Measurements from ENCODE around the gene OR52N1. TPM values are rescaled to one million over a fixed set of nuclear protein-coding genes. Genes with fewer than 3 reads are reported as not detected.

Gene OR52N1
- total RNA-seq: not detected in 2 replicates

DNA sequence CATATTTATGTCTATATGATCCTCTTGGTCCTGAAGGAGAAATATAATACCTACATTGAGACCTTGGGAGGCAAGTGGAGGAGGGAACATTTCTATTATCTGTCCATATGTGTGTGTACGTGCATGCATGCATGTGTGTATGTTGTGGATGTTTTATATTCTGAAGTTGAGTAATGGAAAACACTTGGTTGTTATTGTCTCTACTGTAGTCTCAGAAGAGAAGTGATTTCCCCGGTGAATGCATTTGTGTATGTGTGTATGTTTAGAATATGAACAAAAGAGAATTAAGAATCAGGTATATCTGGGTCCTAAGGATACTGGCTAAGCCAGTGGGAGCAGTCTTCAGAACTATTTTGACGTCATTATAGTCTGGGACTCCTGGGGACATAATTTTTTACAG lies at the start of gene OR52N1:
OR52N1 (minus strand) TSS at position 101 of the 400 bp plus-strand sequence. CDS start 2,449 bp downstream, outside the sequence.
- no peak for DNase-seq (ENCODE audit: extremely low read depth, low read depth, low spot score)

DNA sequence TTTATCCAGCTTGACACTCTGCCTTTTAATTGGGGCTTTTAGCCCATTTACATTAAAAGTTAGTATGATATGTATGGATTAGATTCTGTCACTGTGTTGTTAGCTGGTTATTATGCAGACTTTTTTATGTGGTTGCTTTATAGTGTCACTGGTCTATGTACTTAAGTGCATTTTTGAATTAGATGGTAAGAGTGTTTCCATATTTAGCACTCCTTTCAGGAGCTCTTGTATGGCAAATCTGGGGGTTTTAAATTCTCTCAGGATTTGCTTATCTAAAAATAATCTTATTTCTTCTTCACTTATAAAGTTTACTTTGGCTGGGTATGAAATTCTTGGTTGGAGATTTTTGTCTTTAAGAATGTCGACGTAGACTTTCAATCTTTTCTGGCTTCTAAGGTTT lies 46.6 kb upstream of the OR52N1 start:
- DNase-seq (ENCODE audit: extremely low read depth, low read depth, low spot score): no peak

DNA sequence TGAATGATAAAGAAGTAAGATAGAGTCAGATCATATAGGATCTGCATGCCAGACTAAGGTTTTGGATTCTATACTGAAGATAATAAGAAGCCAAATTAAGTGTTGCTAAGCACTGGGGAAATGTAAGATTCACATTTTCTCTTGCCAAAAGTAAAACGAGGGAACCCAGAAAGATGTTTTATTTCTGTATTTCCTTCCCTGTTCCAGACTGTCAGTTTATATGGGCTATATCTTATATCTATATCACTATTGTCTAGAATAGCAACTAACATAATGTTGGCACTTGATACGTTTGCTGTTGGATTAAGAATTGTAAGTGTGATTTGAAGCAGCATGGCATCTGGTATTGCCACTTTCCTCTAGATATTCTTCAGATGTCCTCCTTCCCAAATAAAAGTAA lies 42.4 kb upstream of the OR52N1 start:
- DNase-seq (ENCODE audit: extremely low read depth, low read depth, low spot score): no peak

DNA sequence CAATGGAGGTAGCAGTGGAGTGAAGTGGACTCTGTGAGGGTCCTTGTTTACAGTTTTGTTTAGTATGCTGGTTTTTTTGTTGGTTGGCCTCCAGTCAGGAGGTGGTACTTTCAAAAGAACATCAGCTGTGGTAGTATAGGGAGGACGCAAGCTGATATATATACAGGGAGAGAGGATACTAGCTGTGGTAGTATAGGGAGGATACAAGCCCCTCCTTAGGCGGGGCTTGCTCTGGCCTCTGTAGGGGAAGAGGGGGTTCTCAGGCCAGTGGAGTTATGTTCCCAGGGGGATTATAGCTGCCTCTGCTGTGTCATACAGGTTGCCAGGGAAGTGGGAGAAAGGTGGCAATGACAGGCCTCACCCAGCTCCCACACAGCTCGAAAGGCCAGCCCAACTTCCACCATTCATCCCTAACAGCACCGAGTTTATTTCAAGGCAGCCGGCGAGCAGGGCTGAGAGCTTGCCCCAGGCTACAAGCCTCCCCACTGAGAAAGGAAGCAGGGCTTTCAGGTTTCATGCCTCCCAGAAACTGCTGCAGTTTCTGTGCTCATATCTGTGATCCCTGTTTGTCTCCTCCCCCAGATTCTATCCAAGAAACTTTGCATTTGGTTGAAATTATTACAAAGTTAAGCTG lies 40.2 kb upstream of the OR52N1 start:
- no peak for DNase-seq (ENCODE audit: extremely low read depth, low read depth, low spot score)

DNA sequence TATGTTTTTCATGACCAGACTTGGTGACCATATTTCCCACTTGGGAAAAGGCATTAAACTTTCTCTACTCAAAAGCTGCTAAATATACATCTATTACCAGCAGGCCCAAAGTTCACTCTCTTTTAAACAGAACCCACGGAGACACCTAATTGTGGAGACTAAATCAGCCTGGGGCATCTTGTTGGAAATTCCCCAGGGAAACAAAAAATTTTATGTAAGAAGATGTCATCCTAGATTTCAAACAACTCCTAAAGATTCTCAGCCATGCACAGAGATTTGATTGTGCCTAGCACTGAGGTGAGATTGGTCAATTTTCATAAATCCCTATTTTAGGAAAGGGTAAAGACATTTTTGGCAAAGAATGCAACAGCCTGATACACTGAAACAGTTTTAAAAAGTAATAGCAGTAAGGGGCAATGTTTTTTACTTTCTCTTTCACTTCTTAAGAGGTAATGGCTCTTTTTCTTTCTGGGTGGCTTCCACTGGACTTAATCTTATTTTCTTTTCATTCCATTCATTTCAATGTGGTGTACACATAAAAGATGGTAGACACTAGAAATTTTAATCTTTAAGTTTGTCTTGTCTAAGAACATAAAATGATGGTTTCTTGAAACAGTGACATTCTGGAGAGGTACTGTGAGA lies 27.3 kb upstream of the OR52N1 start:
- no peak for DNase-seq (ENCODE audit: extremely low read depth, low read depth, low spot score)

DNA sequence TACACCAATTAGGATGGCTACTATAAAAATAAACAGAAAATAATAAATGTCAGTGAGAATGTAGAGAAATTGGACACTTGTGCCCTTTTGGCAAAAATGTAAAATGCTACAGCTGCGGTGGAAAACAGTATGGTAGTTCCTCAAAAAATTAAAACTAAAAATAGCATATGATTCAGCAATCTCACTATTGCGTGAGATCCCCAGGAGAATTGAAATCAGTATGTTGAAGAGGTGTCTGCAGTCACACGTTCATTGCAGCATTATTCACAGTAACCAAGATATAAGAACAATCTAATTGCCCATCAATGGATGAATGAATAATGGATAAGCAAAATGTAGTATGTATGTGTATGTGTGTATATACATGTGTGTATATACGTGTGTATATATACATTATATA lies 24.5 kb upstream of the OR52N1 start:
- no peak for DNase-seq (ENCODE audit: extremely low read depth, low read depth, low spot score)

DNA sequence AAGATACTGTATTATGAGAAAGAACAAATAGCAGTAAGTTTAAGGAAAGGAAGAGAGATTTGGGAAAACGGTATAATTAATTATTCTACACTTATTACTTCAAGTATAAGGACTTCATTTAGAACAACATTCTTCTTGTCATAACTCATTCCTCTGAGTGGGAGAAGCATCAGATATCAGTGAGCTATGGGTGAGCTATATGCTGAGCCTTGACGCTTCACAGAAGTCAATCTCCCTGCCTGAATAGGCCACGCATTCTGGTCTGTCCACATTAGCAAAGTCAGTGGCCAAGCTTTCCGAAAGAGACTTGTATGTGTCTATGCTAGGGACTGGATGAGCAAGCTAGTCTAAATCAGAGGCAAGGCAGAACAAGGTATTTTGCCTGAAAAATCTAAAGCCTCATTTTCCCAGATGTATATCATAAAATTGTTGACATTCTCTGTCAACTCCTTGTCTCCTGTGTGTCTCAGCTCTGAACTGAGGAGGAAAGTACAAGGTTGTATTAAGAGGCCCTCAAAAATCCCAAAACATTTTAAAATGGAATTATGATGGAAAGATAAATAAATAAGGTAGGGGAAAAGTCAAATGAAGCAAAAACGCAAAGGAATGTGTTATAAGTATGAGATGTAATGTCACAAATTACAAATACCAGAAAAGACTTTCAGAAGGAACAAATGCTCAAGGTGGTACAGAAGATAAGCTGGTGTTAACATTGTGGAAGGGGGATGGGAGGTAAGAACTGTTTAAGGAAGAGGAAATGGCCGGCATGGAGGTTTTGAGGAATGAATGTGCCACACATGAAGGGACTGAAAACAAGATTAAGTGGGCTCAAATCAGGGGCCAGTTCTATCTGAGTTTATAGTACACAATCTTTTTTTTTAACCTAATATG lies 19.1 kb upstream of the OR52N1 start:
- no peak for DNase-seq (ENCODE audit: extremely low read depth, low read depth, low spot score)

DNA sequence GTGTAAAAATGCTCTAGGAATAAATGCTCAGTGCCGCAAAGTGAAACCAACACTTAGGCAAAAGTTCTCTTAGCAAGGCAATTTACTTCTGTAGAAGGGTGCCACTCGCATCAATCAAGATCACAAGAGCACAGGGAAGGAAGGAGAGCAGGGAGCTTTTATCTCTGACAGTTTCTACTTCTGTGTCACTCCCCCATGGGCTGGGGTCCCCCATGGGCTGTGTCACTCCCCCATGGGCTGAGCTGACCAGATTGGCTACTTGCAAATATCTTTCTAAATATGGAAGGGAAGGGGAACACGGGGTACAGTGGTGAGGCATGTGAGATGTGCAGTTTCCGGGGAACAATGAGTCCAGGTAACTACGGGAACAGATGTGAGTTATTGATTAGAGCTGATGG lies 18.1 kb upstream of the OR52N1 start:
- DNase-seq (ENCODE audit: extremely low read depth, low read depth, low spot score): no peak

DNA sequence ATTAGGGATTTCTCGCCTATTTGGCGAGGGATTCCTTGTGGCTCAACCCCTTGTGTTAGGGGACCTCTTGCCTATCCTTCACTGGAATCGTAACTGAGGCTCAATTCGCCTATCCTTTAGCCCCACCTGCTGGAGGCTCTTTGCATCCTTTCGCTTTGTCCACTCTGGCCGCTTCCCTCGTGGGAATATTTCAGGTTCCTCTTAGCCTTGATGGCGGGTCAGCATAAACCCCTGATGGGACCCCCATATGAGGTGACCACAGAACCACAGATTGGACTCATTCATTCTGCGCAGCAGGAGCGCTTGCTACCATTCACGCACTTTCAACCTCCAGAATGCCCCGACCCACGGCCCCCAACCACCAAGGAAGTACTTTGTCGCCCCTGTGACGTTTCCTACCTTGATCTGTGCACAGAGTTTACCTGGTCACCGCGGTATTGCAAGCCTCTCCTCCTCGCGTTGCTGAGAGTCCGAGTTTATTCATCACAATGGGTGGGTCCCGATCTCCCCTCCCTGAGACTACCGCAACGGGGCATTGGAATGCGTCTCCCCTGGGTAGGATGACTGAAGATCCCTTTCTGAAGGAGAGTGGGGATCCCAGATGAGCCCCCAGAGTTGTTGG lies 17.5 kb upstream of the OR52N1 start, which contains the start of gene OR52N2:
OR52N2 (plus strand) TSS at position 425 of the 622 bp plus-strand sequence. CDS start 11,412 bp downstream, outside the sequence.
- peak; percentile 52 for DNase-seq (ENCODE audit: extremely low read depth, low read depth, low spot score)

DNA sequence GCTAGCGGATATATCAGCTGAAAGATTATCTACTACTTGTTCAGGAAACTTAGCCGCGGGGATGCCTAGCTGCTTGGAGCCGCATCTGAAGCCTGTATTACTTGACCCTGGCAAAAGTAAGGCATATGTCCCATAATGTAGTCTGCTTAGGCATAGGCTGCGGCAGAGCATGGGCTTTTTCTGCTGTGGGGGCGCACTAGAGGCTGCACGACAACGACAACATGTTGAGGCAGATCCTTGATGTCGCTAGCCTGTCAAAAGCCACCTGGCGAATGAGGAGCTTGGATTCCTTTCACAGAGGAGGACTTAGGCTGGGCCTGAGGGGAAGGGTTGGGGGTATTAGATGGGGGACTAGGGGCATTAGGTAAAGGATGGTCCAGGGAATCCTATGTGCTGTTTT lies 16.5 kb upstream of the OR52N1 start:
- DNase-seq (ENCODE audit: extremely low read depth, low read depth, low spot score): no peak

DNA sequence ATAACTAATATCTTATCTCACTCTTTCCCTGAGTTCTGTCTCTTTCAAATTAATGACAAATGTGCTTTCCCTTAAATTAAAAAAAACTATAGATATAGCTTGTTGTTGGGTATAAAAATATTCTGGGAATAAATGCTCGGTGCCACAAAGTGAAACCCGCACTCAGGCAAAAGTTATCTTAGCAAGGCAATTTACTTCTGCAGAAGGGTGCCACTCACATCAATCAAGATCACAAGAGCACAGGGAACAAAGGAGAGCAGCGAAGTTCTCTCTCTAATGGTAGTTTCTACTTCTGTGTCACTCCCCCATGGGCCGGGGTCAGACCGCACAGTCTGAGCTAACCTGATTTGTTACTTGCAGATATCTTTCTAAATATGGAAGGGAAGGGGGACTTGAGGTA lies 12.9 kb upstream of the OR52N1 start:
- DNase-seq (ENCODE audit: extremely low read depth, low read depth, low spot score): no peak

DNA sequence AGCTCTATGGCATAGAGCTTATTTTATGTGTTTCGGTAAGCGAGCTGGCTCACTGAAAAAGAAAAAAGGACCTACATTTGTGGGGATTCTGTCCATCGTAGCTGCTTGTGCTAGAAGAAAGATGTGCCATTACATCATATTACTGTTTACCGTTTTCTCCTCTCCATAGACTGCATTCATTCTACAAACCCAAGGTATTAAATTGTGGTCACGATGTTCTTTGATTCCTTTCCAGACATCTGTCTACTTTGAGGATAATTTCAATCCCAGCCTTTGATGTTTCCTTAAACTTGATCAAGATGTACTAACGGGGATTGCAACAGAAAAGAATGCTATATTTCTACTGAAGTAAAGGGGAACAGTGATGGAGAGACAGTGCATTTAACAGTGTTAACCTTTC lies 5.5 kb upstream of the OR52N1 start:
- DNase-seq (ENCODE audit: extremely low read depth, low read depth, low spot score): no peak

DNA sequence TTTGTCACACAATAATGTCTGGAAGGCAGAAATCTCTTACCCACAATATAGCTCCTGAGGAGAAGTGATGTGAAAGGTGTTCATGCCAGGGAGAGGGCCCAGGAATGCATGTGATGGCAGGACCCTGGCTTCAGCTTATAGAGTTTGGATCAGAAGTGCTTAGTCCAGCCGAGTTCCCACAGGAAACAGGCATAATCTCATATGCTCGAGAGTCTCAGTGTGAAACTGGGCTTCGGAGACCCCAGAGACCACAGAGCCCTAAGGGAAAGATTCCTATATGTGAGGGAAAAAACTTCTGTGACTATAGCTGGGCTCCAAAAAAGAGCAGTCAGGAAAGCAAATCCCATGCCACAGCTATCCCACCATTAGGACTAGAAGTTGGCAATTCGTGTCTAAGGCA lies 7.8 kb downstream of the OR52N1 start, which contains the start of gene OR52N5:
OR52N5 (minus strand) TSS at position 101 of the 400 bp plus-strand sequence. CDS start 4,721 bp downstream, outside the sequence.
- no peak for DNase-seq (ENCODE audit: extremely low read depth, low read depth, low spot score)

DNA sequence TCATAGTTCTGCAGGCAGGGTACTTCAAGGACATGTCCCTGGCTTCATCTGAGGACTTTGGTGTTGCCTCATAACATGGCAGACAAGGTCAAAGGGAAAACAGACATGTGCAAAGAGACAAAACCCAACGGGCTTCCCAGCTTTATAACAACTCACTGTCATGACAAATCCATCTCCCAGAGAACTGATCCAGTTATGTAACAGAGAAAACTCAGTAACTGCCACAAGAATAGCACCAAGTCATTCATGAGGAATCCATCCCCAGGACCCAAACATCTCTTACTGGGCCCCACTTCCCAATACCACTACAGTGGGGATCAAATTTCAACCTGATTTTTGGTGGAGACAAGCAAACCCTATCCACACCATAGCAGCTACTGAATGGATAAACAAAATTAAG lies 24.0 kb downstream of the OR52N1 start:
- no peak for DNase-seq (ENCODE audit: extremely low read depth, low read depth, low spot score)

DNA sequence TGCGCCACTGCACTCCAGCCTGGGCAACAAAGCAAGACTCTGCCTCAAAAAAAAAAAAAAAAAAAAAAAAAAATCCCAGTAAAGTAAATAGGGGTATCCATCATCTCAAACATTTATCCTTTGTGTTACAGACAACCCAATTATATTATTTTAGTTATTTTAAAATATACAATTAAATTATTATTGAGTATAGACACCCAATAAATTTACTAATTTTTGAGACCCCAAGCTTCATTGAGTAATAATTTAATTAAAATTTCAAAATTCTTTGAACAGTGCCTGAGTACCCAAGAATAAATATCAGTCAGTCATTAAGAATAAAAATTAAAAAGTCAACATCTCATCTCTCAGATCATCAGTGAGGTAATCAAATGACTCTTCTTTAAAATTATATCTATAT lies 37.1 kb downstream of the OR52N1 start, which contains the start of gene OR52N4:
OR52N4 (plus strand) TSS at position 301 of the 400 bp plus-strand sequence. CDS start 498 bp downstream, outside the sequence.
- no peak for DNase-seq (ENCODE audit: extremely low read depth, low read depth, low spot score)

DNA sequence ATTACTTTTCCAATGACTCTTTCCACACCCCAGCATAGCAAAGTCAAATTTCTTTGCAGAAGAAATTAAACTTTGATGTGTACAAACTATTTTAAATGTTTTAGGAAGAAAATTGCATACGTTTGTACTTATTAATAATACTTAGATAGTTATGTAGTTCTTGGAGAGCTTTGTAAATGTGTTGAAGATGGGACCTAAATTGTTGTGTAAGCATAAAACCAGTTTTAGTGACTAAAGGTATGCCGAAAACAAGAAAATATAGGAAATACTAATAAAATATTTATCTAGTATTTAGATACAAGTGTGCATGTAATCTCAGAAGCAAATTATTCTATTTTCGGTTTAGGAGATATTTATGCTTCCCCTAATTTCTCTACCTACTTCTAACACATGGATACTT lies 41.2 kb downstream of the OR52N1 start:
- DNase-seq (ENCODE audit: extremely low read depth, low read depth, low spot score): no peak

DNA sequence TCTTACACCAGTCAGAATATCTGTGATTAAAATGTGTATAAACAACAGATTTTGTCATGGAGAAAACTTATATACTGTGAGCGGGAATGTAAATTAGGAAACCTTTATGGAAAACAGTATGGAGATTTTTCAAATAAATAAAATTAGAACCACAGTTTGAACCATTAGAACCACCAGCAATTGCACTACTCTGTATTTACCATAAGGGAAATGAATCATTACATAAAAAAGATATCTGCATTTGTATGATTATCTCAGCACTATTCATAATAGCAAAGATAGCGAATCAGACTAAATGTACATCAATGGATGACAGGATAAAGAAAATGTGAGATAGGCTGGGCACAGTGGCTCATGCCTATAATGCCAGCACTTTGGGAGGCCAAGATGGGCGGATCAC lies 44.5 kb downstream of the OR52N1 start:
- no peak for DNase-seq (ENCODE audit: extremely low read depth, low read depth, low spot score)

DNA sequence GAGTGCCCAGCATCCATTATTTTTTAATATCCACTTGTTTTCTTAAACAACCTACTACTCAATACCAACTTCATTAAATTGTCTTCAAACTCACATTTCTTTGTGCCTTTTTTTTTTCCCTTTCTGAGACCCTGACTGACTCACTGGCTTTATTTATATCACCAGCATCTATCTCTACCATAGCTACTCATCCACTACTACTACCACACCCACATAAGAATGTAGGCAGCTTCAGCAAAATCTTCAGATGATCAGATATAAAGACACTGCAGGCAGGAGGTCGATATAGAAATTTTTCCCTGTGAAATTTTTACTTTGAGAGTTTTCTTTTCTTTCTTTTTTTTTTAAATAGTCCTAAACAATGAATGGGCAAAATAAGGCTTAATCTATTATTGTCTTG lies 52.6 kb downstream of the OR52N1 start:
- DNase-seq (ENCODE audit: extremely low read depth, low read depth, low spot score): no peak

DNA sequence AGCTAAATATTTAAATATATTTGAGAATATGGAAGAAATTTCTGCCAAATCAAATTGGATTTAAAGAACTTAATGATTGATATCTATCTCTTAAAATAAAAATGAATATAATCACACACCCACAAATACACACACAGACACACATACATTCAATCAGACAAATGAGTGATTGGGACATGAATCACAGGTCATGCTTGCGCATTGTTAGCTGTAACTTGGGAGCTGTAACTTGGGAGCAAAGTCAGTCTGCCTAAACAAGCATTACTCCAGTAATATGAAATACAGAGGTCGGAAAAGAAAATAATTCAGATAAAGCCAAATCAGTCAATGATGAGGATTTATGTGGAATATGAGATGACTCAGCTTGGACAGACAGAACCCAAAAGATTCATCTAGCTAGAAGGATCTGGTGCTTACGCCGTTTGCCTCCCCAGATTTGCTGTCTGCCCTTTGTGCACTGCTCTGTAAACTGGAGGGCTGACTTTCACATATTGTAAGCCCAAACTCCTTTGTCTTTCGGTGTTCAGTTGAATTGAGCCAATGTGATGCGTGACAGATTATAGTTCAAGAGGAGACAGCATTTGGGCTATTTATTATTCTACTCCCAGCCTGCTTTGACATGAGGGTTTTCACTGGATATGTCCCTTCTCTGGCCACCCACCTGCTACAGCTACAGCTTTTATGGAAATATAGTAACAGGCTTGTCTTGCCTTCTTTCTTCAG lies 53.2 kb downstream of the OR52N1 start:
- DNase-seq (ENCODE audit: extremely low read depth, low read depth, low spot score): no peak

DNA sequence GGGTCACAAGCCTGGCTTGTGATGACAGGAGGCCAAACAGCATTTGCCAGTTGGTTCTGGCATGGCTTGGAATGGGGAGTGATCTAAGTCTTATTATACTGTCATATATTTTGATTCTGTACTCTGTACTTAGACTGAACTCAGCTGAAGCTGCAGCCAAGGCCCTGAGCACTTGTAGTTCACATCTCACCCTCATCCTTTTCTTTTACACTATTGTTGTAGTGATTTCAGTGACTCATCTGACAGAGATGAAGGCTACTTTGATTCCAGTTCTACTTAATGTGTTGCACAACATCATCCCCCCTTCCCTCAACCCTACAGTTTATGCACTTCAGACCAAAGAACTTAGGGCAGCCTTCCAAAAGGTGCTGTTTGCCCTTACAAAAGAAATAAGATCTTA lies 54.0 kb downstream of the OR52N1 start:
- no peak for DNase-seq (ENCODE audit: extremely low read depth, low read depth, low spot score)

All from glomerular endothelial cell (primary cell).